Astrocyte (in vitro differentiated cells and primary cell): ENCODE data around the gene CLCN7. TPM values are rescaled to one million over a fixed set of nuclear protein-coding genes. Genes with fewer than 3 reads are reported as not detected.

ENCODE experiments used
- DNase-seq: peaks from one replicate; pipeline ENCODE4 v3.0.0-alpha.2; 2010; ENCODE audit warnings: low read depth
- FAIRE-seq: peaks from 2 replicates; lab custom pipeline; 2011; peaks lifted over from hg19 to GRCh38; lab: Jason Lieb, UNC
- H2AFZ ChIP-seq: 2 replicates; pipeline ENCODE4 v1.6.0; 2012; ENCODE audit warnings: low read depth, low read length, inconsistent platforms
- H3K27ac ChIP-seq: 2 replicates; pipeline ENCODE4 v1.5.1; 2011; ENCODE audit warnings: low read depth, low read length, inconsistent platforms
- H3K27me3 ChIP-seq: 2 replicates; pipeline ENCODE4 v1.6.0; 2011; ENCODE audit warnings: low read length, inconsistent platforms; ENCODE audit not compliant: insufficient read depth
- H3K36me3 ChIP-seq: 2 replicates; pipeline ENCODE4 v1.5.1; 2011; ENCODE audit warnings: low read length, inconsistent platforms; ENCODE audit not compliant: insufficient read depth
- H3K4me1 ChIP-seq: 2 replicates; pipeline ENCODE4 v1.5.1; 2011; ENCODE audit warnings: low read length, inconsistent platforms; ENCODE audit not compliant: insufficient read depth
- H3K4me2 ChIP-seq: 2 replicates; pipeline ENCODE4 v1.6.0; 2012; ENCODE audit warnings: low read length, inconsistent platforms
- H3K4me3 ChIP-seq: 2 replicates; pipeline ENCODE4 v1.5.1; 2011; ENCODE audit warnings: low read depth, mild to moderate bottlenecking, low read length, inconsistent platforms; ENCODE audit not compliant: insufficient read depth
- H3K79me2 ChIP-seq: 2 replicates; pipeline ENCODE4 v1.6.0; 2012; ENCODE audit warnings: mild to moderate bottlenecking, low read length, inconsistent platforms; ENCODE audit not compliant: insufficient read depth
- H3K9ac ChIP-seq: 2 replicates; pipeline ENCODE4 v1.6.0; 2012; ENCODE audit warnings: mild to moderate bottlenecking, low read length, inconsistent platforms
- H3K9me3 ChIP-seq: 2 replicates; pipeline ENCODE4 v1.5.1; 2012; ENCODE audit warnings: low read depth, mild to moderate bottlenecking, low read length, inconsistent platforms; ENCODE audit not compliant: insufficient read depth
- H4K20me1 ChIP-seq: 2 replicates; pipeline ENCODE4 v1.6.0; 2012; ENCODE audit warnings: low read length, inconsistent platforms; ENCODE audit not compliant: insufficient read depth
- H3K27ac Mint-ChIP-seq: one replicate; pipeline ENCODE4 v1.8.0; 2021; ENCODE audit warnings: mild to moderate bottlenecking, mixed read lengths; ENCODE audit not compliant: unreplicated experiment
- H3K27me3 Mint-ChIP-seq: one replicate; pipeline ENCODE4 v1.8.0; 2021; ENCODE audit warnings: low read depth, mixed read lengths; ENCODE audit not compliant: unreplicated experiment
- H3K36me3 Mint-ChIP-seq: one replicate; pipeline ENCODE4 v1.8.0; 2021; ENCODE audit warnings: low read depth, mixed read lengths; ENCODE audit not compliant: unreplicated experiment
- H3K4me1 Mint-ChIP-seq: one replicate; pipeline ENCODE4 v1.8.0; 2021; ENCODE audit warnings: low read depth, mixed read lengths; ENCODE audit not compliant: unreplicated experiment
- H3K4me3 Mint-ChIP-seq: one replicate; pipeline ENCODE4 v1.8.0; 2021; ENCODE audit warnings: mild to moderate bottlenecking, moderate library complexity, mixed read lengths; ENCODE audit not compliant: unreplicated experiment
- H3K9me3 Mint-ChIP-seq: one replicate; pipeline ENCODE4 v1.8.0; 2021; ENCODE audit warnings: mild to moderate bottlenecking, mixed read lengths; ENCODE audit not compliant: unreplicated experiment
- EZH2 ChIP-seq: IDR thresholded peaks from 2 replicates; pipeline ENCODE4 v1.6.1; 2012; ENCODE audit warnings: mild to moderate bottlenecking, low read length, inconsistent platforms; ENCODE audit not compliant: insufficient read depth
- total RNA-seq: library from RNA; stranded (reverse); gene quantifications from 2 replicates; pipeline ENCODE4 v1.2.1, GENCODE V29; 2021
- TF ChIP-seq, protein P1 (sequence below): IDR thresholded peaks from 2 replicates; pipeline ENCODE4 v1.5.1; 2011; ENCODE audit warnings: low read depth, mild to moderate bottlenecking, inconsistent platforms, low read length, moderate library complexity; ENCODE audit not compliant: insufficient read depth

Gene CLCN7
- total RNA-seq, 1 donor from 2014 or later, result 66.7 TPM

DNA sequence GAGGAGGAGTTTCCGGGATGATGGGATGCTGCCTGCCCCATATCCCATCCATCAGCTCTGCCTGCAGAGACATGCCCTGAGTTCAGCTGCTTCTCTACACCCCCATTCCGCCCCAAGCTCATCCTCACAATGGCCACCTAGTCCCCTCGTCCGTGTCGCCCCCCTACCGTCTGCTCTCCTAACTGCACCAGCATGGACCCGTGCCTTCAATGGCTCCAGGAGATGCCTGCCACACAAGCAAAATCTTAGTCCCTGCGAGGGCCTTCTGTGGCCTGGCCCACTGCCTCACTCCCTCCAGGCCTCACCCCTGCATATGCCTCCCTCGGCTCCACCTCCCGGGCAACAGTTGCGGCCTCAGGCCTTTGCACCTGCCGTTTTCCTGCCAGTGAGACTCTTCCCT is 16.5 kb upstream of the CLCN7 start:
- Histone ChIP-seq H3K4me1 (peaks cover 15% of the 10 kb centered on the region), H4K20me1 (peaks cover 13% of the 10 kb centered on the region), H3K27ac (no peak overlapping the region), H3K4me3 (no peak overlapping the region), H3K79me2 (peaks cover 29% of the 10 kb centered on the region), H3K9ac (no peak overlapping the region), H3K27me3 (no peaks in the 10 kb centered on the region), H2AFZ (no peak overlapping the region), H3K9me3 (no peaks in the 10 kb centered on the region), H3K4me2 (no peak overlapping the region), H3K36me3 (no peaks in the 10 kb centered on the region)
- H3K27ac Mint-ChIP-seq, result no peak overlapping the region
- no peak overlapping the region for H3K4me3 Mint-ChIP-seq
- H3K9me3 Mint-ChIP-seq, result no peaks in the 10 kb centered on the region
- no peaks in the 10 kb centered on the region for H3K36me3 Mint-ChIP-seq
- peaks cover 6% of the 10 kb centered on the region for H3K4me1 Mint-ChIP-seq
- no peak for TF ChIP-seq EZH2
- TF ChIP-seq, protein P1, sequence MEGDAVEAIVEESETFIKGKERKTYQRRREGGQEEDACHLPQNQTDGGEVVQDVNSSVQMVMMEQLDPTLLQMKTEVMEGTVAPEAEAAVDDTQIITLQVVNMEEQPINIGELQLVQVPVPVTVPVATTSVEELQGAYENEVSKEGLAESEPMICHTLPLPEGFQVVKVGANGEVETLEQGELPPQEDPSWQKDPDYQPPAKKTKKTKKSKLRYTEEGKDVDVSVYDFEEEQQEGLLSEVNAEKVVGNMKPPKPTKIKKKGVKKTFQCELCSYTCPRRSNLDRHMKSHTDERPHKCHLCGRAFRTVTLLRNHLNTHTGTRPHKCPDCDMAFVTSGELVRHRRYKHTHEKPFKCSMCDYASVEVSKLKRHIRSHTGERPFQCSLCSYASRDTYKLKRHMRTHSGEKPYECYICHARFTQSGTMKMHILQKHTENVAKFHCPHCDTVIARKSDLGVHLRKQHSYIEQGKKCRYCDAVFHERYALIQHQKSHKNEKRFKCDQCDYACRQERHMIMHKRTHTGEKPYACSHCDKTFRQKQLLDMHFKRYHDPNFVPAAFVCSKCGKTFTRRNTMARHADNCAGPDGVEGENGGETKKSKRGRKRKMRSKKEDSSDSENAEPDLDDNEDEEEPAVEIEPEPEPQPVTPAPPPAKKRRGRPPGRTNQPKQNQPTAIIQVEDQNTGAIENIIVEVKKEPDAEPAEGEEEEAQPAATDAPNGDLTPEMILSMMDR, result no peak
- FAIRE-seq, result no peak
- peaks cover 17% of the 10 kb centered on the region for H3K27me3 Mint-ChIP-seq
- no peak for DNase-seq

DNA sequence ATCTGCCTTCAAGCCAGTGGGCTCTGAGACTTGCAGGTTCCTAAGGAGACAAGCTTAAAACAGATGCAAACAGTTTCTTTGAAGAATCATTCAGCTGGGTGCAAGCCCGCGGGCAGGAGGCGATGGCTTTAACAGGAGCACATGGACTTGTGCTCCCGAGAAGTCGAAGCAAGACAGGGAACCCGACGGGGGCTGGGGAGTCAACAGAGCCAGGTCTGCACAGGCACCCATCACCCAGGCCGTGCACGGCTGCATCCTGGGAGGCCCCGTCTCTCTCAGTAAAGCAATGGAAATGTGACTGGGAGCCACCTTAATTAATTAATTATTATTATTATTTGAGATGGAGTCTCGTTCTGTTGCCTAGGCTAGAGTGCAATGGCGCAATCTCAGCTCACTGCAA is 14.2 kb upstream of the CLCN7 start:
- Histone ChIP-seq H3K79me2 (peaks cover 6% of the 10 kb centered on the region), H3K4me3 (no peak overlapping the region), H3K9me3 (peaks cover 3% of the 10 kb centered on the region), H3K36me3 (no peaks in the 10 kb centered on the region), H4K20me1 (peaks cover 3% of the 10 kb centered on the region), H3K27ac (no peak overlapping the region), H3K4me1 (peaks cover 7% of the 10 kb centered on the region), H3K27me3 (peaks cover 2% of the 10 kb centered on the region), H2AFZ (no peak overlapping the region), H3K9ac (no peak overlapping the region), H3K4me2 (no peak overlapping the region)
- no peaks in the 10 kb centered on the region for H3K36me3 Mint-ChIP-seq
- DNase-seq (no peak), FAIRE-seq (no peak)
- peaks cover 20% of the 10 kb centered on the region for H3K27me3 Mint-ChIP-seq
- H3K4me1 Mint-ChIP-seq, result peaks cover 6% of the 10 kb centered on the region
- no peaks in the 10 kb centered on the region for H3K9me3 Mint-ChIP-seq
- no peak overlapping the region for H3K4me3 Mint-ChIP-seq
- TF ChIP-seq, protein P1, result no peak
- no peak overlapping the region for H3K27ac Mint-ChIP-seq

DNA sequence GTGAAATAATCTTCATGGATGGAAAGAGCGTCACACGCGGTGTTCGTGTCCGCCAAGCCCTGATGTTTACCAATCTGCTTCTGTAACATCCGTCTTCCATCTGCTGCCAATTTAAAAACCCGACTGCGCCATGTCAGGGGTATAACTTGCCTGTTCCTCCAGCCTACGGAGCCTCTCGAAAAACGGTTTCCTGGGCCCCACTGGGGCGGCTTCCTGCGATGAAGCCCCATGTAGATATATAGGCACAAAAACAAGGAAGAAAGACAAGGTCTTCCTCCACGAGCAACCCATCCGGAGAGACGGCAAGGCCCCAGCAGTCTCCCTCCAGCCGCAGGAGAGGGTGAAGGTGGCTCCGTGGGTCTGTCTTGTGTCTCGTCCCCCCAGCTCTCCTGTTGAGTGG is 13.8 kb upstream of the CLCN7 start, which contains the start of gene PTX4:
Gene PTX4 (minus strand): TSS at position 326 of the 400 bp plus-strand sequence. CDS start 35 bp downstream, at position 291.
- TF ChIP-seq, protein P1, result no peak
- no peak for TF ChIP-seq EZH2
- Histone ChIP-seq H3K9me3 (peaks cover 3% of the 10 kb centered on the region), H3K27ac (no peak within 1 kb of the TSS), H4K20me1 (no peaks in the 10 kb centered on the region), H3K36me3 (no peaks in the 10 kb centered on the region), H3K4me3 (no peak within 1 kb of the TSS), H3K9ac (no peak within 1 kb of the TSS), H3K27me3 (peaks cover 6% of the 10 kb centered on the region), H3K4me1 (peaks cover 5% of the 10 kb centered on the region), H3K79me2 (peaks cover 2% of the 10 kb centered on the region), H3K4me2 (no peak within 1 kb of the TSS), H2AFZ (no peak within 1 kb of the TSS)
- Mint-ChIP-seq H3K4me3 (no peak within 1 kb of the TSS), H3K27me3 (peaks cover 25% of the 10 kb centered on the region), H3K36me3 (no peaks in the 10 kb centered on the region), H3K4me1 (peaks cover 5% of the 10 kb centered on the region), H3K27ac (peak within 1 kb of the TSS; percentile 34), H3K9me3 (no peaks in the 10 kb centered on the region)
- DNase-seq (no peak), FAIRE-seq (no peak)
